ENCODE measurements around the gene MELTF. TPM values are rescaled to one million over a fixed set of nuclear protein-coding genes. Genes with fewer than 3 reads are reported as not detected.

MELTF gene
- total RNA-seq, 1 experiment from 2014 or later: 18.7 TPM

DNA sequence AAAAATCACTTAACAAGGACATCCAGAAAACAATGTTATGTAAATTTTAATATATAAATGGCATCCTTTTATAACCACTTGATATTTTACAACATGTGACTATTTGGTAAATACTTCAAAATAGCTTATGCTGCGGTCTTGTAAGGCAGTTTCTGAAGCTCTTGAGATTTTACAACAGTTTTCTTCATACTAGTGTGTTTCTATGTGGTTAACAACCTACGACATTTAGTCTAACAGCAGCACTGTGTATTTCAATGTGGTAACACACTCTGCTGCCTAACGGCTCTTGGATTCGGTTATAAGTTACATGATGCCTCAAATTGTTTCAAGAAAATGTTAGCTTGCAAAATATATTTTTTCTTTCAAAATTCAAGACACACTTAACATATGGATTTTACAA lies 12.9 kb upstream of the MELTF start:
- Histone ChIP-seq H3K27me3 (ENCODE audit: control insufficient read depth, insufficient read depth, low read length) (no peaks in the 10 kb centered on the region), H3K4me1 (ENCODE audit: control insufficient read depth, insufficient read depth, low read length) (no peaks in the 10 kb centered on the region)
- no TSS peak for BruUV-seq (replicated peaks)

DNA sequence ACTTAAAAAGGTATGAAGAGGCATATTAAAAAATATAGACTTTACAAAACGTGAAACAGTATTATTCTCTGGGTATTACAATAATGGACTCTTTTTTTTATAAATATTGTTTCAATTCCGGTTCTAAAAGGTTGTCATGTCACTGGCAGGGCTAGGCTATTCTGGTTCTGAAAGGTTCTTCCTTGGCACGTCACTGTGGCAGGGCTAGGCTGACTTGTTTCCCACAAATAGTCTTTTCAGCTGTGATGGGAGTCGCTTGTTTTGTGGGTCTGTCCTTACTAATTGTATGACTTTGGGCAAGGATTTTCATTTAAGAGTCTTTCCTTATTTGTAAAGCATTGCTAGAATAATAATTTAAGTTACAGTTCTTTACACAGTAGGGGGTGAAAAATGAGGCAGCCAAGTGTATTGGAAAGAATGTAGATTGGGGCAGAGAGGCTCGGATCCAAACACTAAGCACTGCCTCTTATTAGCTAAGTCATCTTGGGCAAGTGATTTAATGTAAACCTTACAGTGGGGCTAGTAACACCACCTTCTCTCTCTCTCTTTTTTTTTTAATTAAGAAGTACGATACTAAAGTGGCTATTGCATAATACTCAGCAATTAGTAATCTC lies 12.4 kb upstream of the MELTF start:
- no peak overlapping the region for H3K4me3 ChIP-seq (ENCODE audit: low read depth in 2 of 2, low read length in 2 of 2)
- no peaks in the 10 kb centered on the region; the same call in 1 of the 2 replicates for H3K27me3 ChIP-seq (ENCODE audit: control insufficient read depth, insufficient read depth, low read length)
- in situ Hi-C loops (cut with HindIII; ENCODE audit: low pct_unique_long_range_greater_than_20kb, low sequenced_read_pairs): no loop called here
- ATAC-seq (no peak), DNase-seq (ENCODE audit: low read depth, low spot score) (no peak)
- no peak overlapping the region for H3K27ac ChIP-seq (ENCODE audit: low read length)
- ChIA-PET CTCF (interaction anchor here (0.6 kb wide), 1 partner anchor 12 kb away, joined by 3 read pairs; no protein-coding TSS in a partner anchor), POLR2A (no interaction called here)
- TF ChIP-seq, protein P1, sequence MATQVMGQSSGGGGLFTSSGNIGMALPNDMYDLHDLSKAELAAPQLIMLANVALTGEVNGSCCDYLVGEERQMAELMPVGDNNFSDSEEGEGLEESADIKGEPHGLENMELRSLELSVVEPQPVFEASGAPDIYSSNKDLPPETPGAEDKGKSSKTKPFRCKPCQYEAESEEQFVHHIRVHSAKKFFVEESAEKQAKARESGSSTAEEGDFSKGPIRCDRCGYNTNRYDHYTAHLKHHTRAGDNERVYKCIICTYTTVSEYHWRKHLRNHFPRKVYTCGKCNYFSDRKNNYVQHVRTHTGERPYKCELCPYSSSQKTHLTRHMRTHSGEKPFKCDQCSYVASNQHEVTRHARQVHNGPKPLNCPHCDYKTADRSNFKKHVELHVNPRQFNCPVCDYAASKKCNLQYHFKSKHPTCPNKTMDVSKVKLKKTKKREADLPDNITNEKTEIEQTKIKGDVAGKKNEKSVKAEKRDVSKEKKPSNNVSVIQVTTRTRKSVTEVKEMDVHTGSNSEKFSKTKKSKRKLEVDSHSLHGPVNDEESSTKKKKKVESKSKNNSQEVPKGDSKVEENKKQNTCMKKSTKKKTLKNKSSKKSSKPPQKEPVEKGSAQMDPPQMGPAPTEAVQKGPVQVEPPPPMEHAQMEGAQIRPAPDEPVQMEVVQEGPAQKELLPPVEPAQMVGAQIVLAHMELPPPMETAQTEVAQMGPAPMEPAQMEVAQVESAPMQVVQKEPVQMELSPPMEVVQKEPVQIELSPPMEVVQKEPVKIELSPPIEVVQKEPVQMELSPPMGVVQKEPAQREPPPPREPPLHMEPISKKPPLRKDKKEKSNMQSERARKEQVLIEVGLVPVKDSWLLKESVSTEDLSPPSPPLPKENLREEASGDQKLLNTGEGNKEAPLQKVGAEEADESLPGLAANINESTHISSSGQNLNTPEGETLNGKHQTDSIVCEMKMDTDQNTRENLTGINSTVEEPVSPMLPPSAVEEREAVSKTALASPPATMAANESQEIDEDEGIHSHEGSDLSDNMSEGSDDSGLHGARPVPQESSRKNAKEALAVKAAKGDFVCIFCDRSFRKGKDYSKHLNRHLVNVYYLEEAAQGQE (IDR thresholded peaks at IDR 0.05; ENCODE audit: insufficient read depth in 1 of 2, low read depth in 2 of 2, low read length in 1 of 2): no peak
- TF ChIP-seq POLR2AphosphoS5 (IDR thresholded peaks at IDR 0.05; ENCODE audit: low read depth, low read length): no peak
- H3K9me3 ChIP-seq (ENCODE audit: control insufficient read depth, insufficient read depth, low read depth, low read length): no peaks in the 10 kb centered on the region
- no peaks in the 10 kb centered on the region for H3K4me1 ChIP-seq (ENCODE audit: control insufficient read depth, insufficient read depth, low read length)
- no TSS peak for BruUV-seq (replicated peaks)
- H3K36me3 ChIP-seq (ENCODE audit: control insufficient read depth, insufficient read depth, low read length): peaks cover 5% of the 10 kb centered on the region; the same call in 1 of the 2 replicates
- intact Hi-C loops (cut with micrococcal nuclease; ENCODE audit: unreplicated experiment): no loop called here

More for the DNA sequence above, 12.9 kb upstream of the MELTF start:
- no peak for ATAC-seq
- in situ Hi-C loops (cut with HindIII; ENCODE audit: low pct_unique_long_range_greater_than_20kb, low sequenced_read_pairs): no loop called here
- Histone ChIP-seq H3K27ac (ENCODE audit: low read length) (no peak overlapping the region), H3K4me3 (ENCODE audit: low read depth in 2 of 2, low read length in 2 of 2) (no peak overlapping the region), H3K9me3 (ENCODE audit: control insufficient read depth, insufficient read depth, low read depth, low read length) (no peaks in the 10 kb centered on the region), H3K36me3 (ENCODE audit: control insufficient read depth, insufficient read depth, low read length) (peaks cover 5% of the 10 kb centered on the region; the same call in 1 of the 2 replicates)
- intact Hi-C loops (cut with micrococcal nuclease; ENCODE audit: unreplicated experiment): no loop called here
- CTCF ChIA-PET: no interaction called here
- TF ChIP-seq, protein P1 (IDR thresholded peaks at IDR 0.05; ENCODE audit: insufficient read depth in 1 of 2, low read depth in 2 of 2, low read length in 1 of 2): no peak
- TF ChIP-seq, protein P2, sequence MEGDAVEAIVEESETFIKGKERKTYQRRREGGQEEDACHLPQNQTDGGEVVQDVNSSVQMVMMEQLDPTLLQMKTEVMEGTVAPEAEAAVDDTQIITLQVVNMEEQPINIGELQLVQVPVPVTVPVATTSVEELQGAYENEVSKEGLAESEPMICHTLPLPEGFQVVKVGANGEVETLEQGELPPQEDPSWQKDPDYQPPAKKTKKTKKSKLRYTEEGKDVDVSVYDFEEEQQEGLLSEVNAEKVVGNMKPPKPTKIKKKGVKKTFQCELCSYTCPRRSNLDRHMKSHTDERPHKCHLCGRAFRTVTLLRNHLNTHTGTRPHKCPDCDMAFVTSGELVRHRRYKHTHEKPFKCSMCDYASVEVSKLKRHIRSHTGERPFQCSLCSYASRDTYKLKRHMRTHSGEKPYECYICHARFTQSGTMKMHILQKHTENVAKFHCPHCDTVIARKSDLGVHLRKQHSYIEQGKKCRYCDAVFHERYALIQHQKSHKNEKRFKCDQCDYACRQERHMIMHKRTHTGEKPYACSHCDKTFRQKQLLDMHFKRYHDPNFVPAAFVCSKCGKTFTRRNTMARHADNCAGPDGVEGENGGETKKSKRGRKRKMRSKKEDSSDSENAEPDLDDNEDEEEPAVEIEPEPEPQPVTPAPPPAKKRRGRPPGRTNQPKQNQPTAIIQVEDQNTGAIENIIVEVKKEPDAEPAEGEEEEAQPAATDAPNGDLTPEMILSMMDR (IDR thresholded peaks at IDR 0.05): no peak
- TF ChIP-seq POLR2AphosphoS5 (IDR thresholded peaks at IDR 0.05; ENCODE audit: low read depth, low read length): no peak
- no peak for DNase-seq (ENCODE audit: low read depth, low spot score)
- POLR2A ChIA-PET: no interaction called here

All from Panc1 (cell line).